ENCODE results near the gene CLIC6. TPM values are rescaled to one million over a fixed set of nuclear protein-coding genes. Genes with fewer than 3 reads are reported as not detected.

CLIC6 gene
- 0.50 and 2.3 TPM in 2 replicates for total RNA-seq

DNA sequence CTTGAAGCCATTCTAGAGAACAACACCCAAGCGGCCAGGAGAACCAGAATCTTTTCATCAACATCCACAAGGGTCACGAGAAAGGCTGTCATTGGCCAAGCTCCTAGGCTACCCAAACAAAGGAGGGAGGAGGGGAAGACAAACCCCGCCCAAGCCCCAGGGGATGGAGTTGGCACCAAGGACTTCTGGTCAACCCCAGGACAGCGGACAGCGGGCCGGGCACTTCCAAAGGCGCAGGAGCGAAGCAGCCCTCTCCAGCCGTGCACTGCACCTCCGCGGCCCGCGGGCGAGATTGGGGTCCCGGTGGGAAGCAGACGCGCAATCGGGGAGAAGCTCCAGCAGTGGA lies at the start of gene CLIC6:
TSS of gene CLIC6 (plus strand) at position 192 of the 346 bp plus-strand sequence. CDS start 395 bp downstream, outside the sequence.
- no peak for DNase-seq (ENCODE audit: low read depth)

DNA sequence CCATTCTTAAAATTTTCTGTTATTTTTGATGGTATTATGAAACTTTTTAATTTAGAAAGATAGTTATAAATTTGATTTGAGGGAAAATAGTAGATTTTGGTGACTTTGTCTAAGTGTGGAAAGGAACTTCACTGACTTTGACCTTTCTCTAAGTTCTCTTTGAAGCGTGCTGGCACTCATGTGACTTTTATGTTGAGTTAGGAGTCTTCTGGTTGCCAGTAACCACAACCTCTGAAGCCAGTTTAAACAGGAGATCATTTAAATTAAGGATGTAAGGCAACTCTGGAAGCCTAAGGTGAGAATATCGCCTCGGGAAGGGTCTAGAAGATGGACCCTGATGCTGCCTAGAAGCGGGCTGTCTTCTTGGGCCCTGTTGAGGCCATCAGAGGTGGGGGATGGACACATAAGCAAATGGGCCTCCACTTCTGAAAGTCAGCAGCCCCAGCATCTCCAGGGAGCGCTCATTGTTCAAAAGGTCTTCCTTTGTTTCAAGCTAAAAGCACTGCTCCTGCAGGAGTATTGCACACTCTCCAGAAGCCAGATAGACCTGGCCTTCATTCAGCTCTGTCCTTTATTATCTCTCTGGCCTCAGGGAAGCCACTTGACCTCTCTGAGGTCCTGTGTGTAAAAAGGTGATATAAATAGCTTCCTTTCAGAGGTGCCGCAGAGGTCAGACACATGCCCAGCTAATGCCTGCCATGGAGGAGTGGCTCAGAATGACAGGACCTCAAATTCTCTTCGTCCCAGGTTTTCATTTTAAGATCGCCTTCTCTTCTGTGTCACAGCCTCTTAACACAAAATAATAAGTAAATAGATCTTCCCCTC lies 48.7 kb upstream of the CLIC6 start:
- no peak for DNase-seq (ENCODE audit: low read depth)

DNA sequence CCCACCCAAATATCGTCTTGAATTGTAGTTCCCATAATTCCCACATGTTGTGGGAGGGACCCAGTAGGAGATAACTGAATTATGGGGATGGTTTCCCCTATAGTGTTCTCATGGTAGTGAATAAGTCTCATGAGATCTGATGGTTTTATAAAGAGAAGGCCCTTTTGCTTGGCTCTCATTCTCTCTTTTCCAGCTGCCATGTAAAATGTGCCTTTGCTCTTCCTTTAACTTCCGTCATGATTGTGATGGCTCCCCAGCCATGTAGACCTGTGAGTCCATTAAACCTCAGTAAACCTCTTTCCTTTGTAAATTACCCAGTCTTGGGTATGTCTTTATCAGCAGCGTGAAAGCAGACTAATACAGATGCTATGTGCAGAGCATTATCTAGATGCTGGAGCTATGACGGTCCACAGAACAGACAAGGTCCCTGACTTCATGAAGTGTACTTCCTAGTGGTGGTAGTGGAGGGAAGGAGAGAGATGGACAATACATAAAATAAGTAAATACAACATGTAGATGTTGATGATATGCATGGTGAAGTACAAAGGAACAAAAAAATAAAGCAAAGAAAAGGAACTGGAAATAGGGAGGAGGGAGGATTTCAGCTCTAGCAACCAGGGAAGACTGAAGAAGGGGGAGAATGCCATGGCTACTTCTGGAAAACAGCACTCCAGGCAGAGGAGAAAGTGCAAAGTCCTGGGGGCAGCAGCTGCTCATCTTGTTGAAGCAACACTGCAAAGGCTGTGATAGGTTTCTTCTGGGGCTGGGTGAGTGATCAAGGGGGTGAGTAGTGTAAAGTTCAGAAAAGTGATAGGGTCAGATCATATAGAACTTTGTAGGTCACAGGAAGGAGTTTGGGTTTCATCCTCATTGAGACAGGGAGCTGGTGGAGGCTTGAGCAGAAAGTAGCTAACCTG lies 47.1 kb upstream of the CLIC6 start:
- no peak for DNase-seq (ENCODE audit: low read depth)

DNA sequence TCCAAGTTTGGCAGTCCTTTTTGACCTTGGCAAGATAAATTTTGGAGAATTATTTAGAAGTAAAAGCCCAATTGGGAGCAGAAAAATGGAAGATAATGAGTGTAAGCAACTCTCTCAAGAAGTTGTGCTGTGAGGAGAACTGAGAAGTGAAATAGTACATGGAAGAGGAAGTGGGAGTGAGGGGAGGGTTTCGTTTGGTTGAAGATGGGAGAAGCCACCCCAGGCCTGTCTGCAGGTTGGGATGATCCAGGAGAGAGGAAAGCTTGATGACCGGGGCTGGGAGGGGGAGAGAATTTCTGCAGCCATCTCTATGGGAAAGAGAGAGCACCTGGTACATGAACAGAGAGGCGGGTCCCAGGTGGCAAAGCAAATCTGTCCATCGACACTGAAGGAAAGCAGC lies 45.3 kb upstream of the CLIC6 start:
- DNase-seq (ENCODE audit: low read depth), result no peak

DNA sequence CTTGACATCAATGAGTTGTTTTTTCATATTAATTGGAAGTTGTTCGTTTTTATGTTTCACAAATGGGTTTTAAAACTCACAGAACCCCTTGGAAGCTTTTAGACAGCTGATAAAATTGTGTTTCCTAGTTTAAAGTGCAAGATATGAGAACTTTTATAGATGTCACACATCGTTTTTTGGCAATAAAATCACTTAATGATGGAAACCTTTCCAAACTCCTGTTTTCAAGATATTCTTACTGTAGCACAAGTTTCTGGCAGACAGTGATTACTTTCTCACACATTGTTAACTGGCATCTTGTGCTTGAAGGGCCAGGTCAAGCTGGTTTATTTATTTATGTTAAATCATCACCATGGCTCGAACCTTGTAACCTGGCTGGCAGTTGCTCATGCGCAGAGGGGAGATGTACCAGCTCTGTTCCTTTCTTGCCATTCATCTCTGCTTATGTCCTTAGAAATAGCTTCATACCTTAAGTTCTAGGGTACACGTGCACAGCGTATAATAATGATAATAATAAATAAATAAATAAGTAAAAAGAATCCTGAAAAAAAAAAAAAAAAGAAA lies 43.7 kb upstream of the CLIC6 start:
- peak; percentile 14 for DNase-seq (ENCODE audit: low read depth)

DNA sequence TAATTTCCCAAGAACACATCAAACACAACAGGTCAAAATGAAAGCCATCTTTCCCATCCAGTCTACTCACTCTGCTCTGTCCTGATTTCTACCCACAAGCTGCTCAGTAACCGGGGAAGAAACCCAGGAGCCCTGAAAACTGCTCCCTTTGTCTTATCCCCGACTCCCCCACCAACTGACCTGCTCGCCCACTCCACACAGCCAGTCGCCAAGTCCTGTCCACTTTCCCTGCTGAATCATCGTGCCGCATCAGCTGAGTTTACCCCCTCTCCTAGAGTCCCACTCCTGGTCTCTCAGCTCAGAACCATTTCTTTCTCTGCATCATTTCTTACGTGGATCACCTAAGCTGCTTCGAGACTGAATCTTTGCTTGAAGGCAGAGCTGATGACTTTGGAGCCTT lies 42.7 kb upstream of the CLIC6 start:
- no peak for DNase-seq (ENCODE audit: low read depth)

DNA sequence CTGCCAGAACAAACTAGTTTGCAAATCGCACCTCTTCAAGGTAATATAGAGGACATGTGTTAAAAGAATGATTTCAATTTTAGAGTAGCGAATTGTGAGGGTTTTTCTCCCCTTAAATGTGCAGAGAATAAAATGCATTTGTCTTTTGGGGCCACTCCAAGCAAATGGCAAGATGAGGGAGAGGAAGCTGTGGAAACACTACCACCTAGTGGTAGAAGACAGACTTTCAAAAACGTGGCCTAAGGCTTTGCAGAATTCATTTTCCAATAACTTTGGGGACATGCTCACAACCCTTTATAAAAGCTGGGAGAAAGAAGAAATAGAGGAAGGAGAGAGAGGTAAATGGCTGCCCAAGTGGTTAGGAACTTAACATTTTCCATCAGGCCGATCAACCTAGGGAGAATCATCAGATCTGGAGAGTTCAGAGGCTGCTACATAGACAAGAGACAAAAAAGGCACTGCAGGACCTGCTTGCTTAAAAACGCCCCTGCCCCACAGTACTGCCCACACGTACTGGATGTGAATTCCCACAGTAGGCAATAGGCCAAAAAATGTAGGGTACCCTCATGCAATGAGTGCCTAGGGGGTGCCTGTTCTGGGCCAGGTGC lies 38.2 kb upstream of the CLIC6 start:
- DNase-seq (ENCODE audit: low read depth), result peak; percentile 46

DNA sequence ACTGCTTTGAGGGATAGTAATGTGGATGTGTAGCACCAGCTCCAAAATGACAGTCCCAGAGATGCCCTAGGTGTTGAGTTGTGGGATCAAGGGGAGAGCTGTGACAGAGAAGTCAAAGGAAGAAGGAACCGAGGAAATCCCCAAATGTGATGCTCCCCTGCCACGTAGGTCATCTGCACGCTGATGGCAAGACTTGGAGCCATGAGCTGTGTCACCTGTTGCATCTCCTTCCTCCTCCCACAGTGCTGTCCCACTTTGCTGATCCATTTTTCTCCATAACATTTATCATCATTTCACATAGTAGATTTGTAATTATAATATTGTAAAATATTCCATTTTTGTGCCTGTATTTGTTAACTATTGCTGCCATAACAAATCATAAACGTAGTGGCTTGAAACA lies 36.3 kb upstream of the CLIC6 start:
- DNase-seq (ENCODE audit: low read depth), result no peak

DNA sequence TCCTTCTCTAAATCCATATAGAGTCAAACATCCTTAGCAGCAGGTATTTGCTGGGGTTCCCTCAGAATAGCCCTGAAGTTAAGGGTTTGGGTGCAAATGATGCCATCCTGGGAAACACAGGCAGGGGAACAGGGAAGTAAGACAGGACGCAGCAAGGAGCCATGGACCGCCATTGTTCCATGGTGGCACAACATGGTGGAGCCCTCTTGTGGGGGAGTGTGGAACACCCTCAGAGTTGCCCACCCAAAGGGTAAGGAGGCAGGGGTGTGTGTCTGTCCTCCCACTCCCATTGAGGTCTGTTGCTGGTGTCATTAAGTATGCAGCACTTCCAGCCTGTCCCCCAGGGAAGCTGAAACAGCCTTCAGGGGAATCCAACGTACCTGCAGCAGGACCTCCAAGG lies 33.5 kb upstream of the CLIC6 start:
- no peak for DNase-seq (ENCODE audit: low read depth)

DNA sequence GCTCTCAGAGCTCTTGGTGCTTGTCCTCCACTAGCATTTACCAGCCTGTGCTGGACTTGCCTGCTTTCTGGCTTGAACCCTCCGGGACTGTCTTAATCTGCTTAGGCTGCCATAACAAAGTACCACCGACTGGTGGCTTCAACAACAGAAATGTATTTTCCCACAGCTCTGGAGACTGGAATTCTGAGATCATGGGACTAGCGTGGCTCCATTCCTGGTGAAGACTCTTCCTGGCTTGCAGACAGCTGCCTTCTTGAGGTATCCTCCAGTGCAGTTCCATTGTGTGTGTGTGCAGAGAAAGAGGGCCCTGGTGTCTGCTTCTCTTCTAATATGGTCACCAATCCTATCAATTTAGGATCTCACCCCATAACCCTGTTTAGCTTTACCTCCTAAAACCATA lies 31.8 kb upstream of the CLIC6 start:
- DNase-seq (ENCODE audit: low read depth), result no peak

DNA sequence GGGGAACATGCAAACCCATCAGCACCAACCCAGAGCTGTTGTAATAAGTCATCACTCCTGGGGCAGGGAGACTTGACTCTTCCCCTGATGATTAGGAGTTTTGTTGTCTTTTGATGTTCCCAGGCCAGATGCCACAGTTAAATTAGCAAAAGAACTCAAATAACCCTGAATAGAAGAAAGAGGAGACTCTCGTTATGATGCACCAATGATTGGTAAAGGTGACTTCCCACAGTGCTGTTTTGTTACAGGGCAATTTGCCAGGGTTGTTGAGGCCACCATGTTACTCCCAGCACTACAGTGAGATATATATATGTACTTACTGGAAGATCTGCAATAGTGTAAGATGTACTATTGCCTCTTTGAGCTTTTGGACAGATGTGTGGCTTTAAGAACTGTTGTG lies 29.5 kb upstream of the CLIC6 start:
- DNase-seq (ENCODE audit: low read depth), result no peak

DNA sequence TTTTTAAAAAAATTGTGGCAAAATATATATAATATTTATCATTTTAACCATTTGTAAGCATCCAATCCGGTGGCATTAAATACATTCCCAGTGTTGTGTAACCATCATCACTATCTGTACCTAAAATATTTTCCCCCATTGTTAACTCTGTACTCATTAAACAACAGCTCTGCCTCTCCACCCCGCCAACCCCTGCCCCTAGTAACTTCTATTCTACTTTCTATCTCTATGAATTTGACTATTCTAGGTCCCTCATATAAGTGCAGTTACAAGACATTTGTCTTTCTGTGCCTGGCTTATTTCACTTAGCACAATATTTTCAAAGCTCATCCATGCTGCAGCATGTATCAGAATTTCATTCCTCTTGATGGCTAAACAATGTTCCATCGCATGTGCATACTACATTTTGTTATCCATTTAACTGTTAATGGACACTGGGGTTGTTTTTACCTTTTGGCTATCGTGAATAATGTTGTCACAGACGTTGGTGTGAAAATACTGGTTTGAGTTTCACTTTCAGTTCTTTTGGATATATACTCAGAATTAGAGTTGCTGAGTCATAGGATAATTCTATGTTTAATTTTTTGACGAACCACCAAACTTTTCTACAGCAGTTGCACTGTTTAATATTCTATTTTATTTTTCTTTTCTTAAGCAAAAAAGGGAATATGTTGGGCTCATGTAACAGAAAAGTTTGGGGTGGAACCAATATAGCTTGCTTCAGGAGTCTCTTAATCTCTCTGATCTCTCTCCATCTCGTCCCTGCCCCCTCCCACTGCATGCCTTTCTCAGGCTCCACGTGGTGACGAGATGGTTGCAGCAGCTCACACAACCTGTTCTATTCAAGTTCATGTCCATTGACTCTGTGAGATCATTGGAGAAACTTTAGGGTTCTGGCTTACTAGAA lies 28.7 kb upstream of the CLIC6 start:
- no peak for DNase-seq (ENCODE audit: low read depth)

DNA sequence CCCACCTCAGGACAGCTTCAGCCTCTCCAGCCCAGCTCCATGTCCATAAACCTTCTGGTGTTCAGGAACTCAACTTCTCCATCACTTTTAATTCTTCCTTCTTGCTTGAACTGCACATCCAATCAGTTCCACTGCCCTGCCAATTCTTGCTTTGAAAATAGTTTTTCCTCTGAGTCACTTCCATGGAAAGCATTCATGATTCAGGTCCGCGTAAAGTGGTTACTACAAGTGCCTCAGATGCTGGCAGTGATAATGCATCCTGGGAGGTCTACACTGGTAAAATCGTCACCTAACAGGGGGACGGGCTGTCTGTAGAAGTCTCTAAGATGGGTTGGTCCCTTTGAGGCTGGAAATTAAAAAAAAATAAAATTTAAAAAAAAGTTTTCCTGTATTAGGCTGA lies 27.9 kb upstream of the CLIC6 start:
- DNase-seq (ENCODE audit: low read depth), result peak; percentile 40

DNA sequence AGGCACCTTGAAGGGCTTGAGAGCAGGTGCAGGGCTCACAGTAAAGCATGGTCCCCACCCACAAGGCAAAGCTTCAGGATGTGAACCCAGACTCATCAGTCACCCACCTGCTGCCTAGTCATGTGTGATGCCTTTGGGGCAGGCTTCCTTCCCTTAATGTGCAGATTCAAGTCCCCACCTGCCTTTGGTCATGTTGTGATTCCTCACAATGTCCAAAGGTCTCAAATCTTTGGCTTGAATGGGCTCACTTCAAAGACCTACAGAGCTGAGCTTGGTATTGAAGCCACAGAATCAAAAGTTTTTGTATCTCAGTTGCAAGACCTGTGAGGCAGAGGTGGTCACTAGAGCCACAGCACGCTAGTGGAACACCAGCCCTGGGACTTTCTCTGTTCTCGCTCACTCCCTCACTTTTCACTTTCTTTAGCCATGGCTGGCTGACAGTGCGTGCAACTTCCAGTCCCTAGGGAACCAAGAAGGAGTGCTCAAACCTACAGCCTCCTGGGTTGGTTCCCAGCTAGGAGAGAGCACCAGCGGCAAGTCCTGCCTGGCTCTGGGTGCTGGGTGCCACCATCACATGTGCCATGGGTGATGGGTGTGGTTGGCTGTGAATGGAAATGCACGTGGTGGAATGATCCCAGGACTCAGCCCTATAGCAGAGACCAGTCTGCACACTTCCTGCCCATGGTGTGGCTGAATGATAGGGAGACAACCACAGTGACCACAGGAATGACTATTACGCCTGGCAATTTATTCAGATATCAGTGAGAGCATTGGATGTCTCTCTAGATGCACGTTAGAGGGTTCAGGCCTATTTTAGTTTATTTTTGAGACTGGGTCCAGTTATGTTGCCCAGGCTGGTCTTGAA lies 26.4 kb upstream of the CLIC6 start:
- DNase-seq (ENCODE audit: low read depth), result no peak

DNA sequence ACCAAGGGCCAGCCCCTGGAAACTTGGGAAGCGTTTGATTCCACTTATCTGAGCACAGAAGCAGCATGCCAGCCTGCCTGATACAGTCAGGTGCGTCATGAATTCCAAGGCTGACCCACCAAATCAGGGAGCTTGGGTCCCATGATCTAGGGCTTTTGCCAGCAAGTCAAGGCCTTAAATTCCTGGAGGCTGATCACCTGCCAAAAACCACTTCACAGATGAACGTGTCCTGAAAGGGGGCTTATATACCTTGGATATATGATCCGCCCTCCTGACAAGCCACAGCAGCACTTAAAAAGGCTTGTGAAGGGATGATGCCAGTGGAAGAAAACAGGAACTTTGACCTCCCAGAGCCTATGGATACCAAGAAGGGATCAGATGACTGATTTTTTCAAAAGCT lies 24.0 kb upstream of the CLIC6 start:
- DNase-seq (ENCODE audit: low read depth), result no peak

DNA sequence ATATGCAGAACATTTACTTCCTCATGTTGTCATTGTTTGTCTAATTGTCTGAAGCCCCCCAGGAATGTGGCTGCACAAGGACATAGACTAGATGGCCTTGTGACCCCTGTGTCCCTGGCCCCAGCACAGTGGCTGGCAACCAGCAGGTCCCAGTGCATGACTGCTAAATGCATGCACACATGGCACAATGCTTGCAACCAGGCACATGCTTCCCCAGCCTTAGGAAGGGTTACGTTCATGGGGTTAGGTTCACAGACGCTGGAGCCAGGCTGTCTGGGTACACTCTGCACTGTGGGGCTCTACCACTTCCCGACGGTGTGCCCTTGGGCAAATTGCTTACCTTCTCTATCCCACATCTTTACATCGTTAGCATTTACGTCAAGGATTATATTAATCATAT lies 21.2 kb upstream of the CLIC6 start:
- no peak for DNase-seq (ENCODE audit: low read depth)

DNA sequence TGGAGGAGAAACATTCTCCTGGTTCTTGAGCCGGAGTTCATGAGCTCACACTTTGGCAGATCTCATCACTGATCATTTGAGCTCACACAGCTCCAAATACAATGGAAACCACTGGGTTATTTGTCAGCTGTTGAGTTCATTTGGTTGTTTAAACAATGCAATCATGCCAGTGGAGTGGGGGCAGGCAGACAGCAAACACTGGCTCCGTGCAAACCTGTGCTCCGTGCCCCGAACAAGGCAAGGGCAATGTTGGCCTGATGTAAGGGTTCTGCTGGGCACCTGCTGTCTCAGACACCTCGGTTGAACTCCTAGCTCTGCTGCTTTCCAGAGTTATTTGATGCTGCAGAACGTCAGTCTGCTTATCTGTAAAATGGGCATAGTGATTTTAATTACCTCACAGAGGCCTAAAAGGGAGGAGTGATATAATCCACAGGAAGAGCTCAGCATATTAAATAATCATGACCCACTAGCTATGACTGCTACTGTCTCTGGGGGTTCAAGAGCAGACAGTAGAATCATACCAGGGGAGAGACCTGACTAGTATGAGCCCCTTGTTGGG lies 20.0 kb upstream of the CLIC6 start:
- DNase-seq (ENCODE audit: low read depth), result no peak

DNA sequence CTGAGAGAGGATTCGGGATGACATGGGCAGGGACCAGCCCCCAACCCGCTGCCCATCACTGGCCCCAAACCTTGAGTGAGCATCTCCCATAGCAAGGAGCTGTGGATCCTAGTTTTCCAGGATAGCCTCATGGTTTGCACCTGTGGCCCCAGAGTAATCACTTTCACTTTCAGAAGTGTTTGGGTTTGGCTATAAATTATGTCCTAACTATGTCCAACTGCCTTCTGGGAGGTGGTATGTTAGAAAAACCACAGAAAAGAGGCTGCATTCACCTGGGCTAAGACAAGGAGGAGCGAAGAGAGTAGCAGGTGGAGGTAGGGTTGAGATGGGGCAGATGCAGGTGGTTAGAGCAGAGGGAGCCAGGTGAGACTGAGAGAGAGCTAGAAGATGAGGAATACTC lies 19.4 kb upstream of the CLIC6 start:
- DNase-seq (ENCODE audit: low read depth), result no peak

DNA sequence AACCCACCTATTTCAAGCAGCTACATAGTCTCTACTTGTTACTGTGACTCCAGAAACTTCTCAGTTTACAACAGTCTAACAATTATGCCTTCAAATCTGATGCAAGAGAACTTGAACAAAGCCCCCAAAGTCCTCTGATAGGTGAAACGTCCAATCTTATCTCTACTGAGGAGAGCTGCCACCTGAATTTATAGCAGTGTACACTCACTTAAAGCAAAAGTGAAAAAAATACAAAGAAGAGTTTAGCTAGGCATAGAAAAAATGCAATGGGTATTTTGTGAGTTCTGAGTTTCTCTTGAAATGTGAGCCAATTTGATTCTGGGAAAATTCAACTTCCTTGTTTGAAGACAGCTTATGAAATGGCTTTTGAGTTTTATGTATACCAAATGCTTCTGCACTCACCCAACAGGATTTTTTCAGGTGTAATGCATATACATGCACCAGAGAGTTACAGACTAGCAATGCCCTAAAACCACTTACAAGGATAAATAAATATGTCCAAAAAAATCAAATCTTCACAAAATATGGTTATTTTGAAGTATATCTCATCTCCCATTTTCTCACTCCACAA lies 17.8 kb upstream of the CLIC6 start:
- DNase-seq (ENCODE audit: low read depth), result no peak

DNA sequence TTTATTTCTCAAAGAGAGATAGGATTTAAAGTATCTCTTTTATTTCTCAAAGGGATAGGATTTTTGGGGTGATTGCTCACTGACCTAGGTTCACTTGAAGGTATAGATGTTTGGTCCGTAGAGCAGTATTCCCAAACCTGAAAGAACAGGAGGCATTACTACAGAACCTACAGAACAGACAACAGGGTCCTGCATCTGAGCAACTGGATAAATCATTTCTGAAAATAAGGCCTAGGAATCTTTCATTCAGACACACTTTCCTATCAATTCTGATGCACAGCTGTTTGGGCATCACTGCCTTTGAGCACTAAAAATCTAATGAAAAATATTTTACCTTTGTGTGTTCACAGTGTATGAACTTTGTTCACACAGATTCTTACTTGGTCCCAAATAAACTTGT lies 17.2 kb upstream of the CLIC6 start:
- DNase-seq (ENCODE audit: low read depth), result no peak
